H54 (cell line): ENCODE results near the gene EMP1.
"Not testable (repeated sequence)": the region's sequence is repeated elsewhere in the genome, so short reads cannot be mapped to it uniquely, and the experiment has no call there.

ENCODE experiments used
- DNase-seq: peaks from one replicate; pipeline ENCODE4 v3.0.0; 2011; ENCODE audit warnings: low spot score, mixed read lengths; ENCODE audit not compliant: insufficient read length
- FAIRE-seq: peaks from 3 replicates; lab custom pipeline; 2011; peaks lifted over from hg19 to GRCh38; lab: Jason Lieb, UNC
- POLR2A ChIP-seq: IDR thresholded peaks from 2 replicates; pipeline ENCODE4 v1.6.1; 2011; ENCODE audit warnings: low read depth, mild to moderate bottlenecking, low read length

EMP1 gene

GRCh38 chr12:13256692-13257045, 60.1 kb downstream of the EMP1 start:
- TF ChIP-seq POLR2A, result no peak
- FAIRE-seq, result no peak
- DNase-seq, result no peak

GRCh38 chr12:13257356-13257875, 60.9 kb downstream of the EMP1 start:
- DNase-seq (no peak), FAIRE-seq (no peak)
- no peak for TF ChIP-seq POLR2A

- TF ChIP-seq POLR2A, result no peak
- DNase-seq (no peak), FAIRE-seq (no peak)
These were observed 61.7 kb downstream of the EMP1 start for GRCh38 chr12:13258197-13258596.

GRCh38 chr12:13258717-13259119, 62.2 kb downstream of the EMP1 start:
- no peak for TF ChIP-seq POLR2A
- no peak for DNase-seq
- no peak for FAIRE-seq

- not testable (repeated sequence) for FAIRE-seq
These were observed 63.1 kb downstream of the EMP1 start for GRCh38 chr12:13259625-13260024.

GRCh38 chr12:13267826-13268225, 71.3 kb downstream of the EMP1 start:
- not testable (repeated sequence) for DNase-seq

More at GRCh38 chr12:13259625-13260024, 63.1 kb downstream of the EMP1 start:
- not testable (repeated sequence) for DNase-seq

GRCh38 chr12:13268581-13268980, 72.1 kb downstream of the EMP1 start:
- DNase-seq (no peak), FAIRE-seq (no peak)
- TF ChIP-seq POLR2A, result no peak

More at GRCh38 chr12:13267826-13268225, 71.3 kb downstream of the EMP1 start:
- not testable (repeated sequence) for FAIRE-seq
